Endothelial cell of umbilical vein (primary cell): ENCODE data around the gene CCL7. TPM values are rescaled to one million over a fixed set of nuclear protein-coding genes. Genes with fewer than 3 reads are reported as not detected.

ENCODE experiments used
- BruUV-seq: library from RNA; stranded (reverse); fragments of 400-500 nt; replicated peaks from 2 replicates; lab custom pipeline; 2021; lab: Mats Ljungman, UMichigan
- CTCF ChIA-PET: fragments of 300-600, 350-600 bp; sonication (Branson Sonifier 250); formaldehyde crosslinking; loops from one replicate; lab custom pipeline; 2021; ENCODE audit warnings: antibody characterized with exemption, inconsistent platforms; lab: Charles Lee
- POLR2A ChIA-PET: fragments of 300-600, 350-600 bp; sonication (Branson Sonifier 250); formaldehyde crosslinking; loops from one replicate; lab custom pipeline; 2021; ENCODE audit warnings: antibody characterized with exemption, inconsistent platforms; lab: Charles Lee
- DNase-seq: peaks from one replicate; pipeline ENCODE4 v3.0.0-alpha.2; 2011; ENCODE audit warnings: low read depth, low spot score
- FAIRE-seq: peaks from 2 replicates; lab custom pipeline; 2011; peaks lifted over from hg19 to GRCh38; lab: Jason Lieb, UNC
- H2AFZ ChIP-seq: 2 replicates; pipeline ENCODE4 v1.6.0; 2012; ENCODE audit warnings: low read depth, low read length, control low read depth, inconsistent platforms
- H3K27ac ChIP-seq: 2 replicates; pipeline ENCODE4 v1.5.1; 2011; ENCODE audit warnings: low read depth, mild to moderate bottlenecking, control low read depth, low read length, moderate library complexity; ENCODE audit not compliant: insufficient read depth
- H3K27me3 ChIP-seq, 2 experiments: 2 replicates each; pipeline versions ENCODE4 v1.6.0 to v1.6.1; 2011; ENCODE audit warnings: low read length in 2 of 2, mixed read lengths in 1 of 2; ENCODE audit not compliant: control insufficient read depth in 2 of 2, insufficient read depth in 2 of 2
- H3K36me3 ChIP-seq, 2 experiments: 2 replicates in 1 of 2; 3 replicates in 1 of 2; pipeline ENCODE4 v1.5.1; 2011; ENCODE audit warnings: low read length in 2 of 2, mild to moderate bottlenecking in 1 of 2, moderate library complexity in 1 of 2; ENCODE audit not compliant: control insufficient read depth in 2 of 2, insufficient read depth in 2 of 2; ENCODE audit errors: extremely low read depth in 1 of 2
- H3K4me1 ChIP-seq: 3 replicates; pipeline ENCODE4 v1.5.1; 2011; ENCODE audit warnings: mild to moderate bottlenecking, low read length; ENCODE audit not compliant: control insufficient read depth, insufficient read depth; ENCODE audit errors: extremely low read depth
- H3K4me2 ChIP-seq: 2 replicates; pipeline ENCODE4 v1.6.1; 2011; ENCODE audit warnings: low read length, control low read depth, mixed read lengths; ENCODE audit not compliant: insufficient read depth
- H3K4me3 ChIP-seq, 3 experiments: fragments of 200-600 bp in 1 of 3; sonication (generic), shearing (Covaris generic) in 1 of 3; replicated peaks in 1 of 3; 2 replicates each; pipeline ENCODE4 v1.5.1; 2011 to 2016; ENCODE audit warnings: control low read depth in 3 of 3, low read length in 3 of 3, mild to moderate bottlenecking in 2 of 3, inconsistent platforms in 1 of 3, low read depth in 1 of 3, moderate library complexity in 1 of 3; ENCODE audit not compliant: insufficient read depth in 1 of 3
- H3K79me2 ChIP-seq: 2 replicates; pipeline ENCODE4 v1.6.0; 2012; ENCODE audit warnings: low read length, inconsistent platforms; ENCODE audit not compliant: control insufficient read depth, insufficient read depth
- H3K9ac ChIP-seq: replicated peaks from 2 replicates; pipeline ENCODE3; 2011; ENCODE audit warnings: low read length, control low read depth; ENCODE audit not compliant: insufficient read depth; ENCODE audit errors: extremely low read depth
- H3K9me1 ChIP-seq: replicated peaks from 3 replicates; pipeline ENCODE4 v1.6.0; 2011; ENCODE audit warnings: mild to moderate bottlenecking, low read length; ENCODE audit not compliant: control insufficient read depth, insufficient read depth; ENCODE audit errors: extremely low read depth
- H3K9me3 ChIP-seq: replicated peaks from 2 replicates; pipeline ENCODE4 v1.5.1; 2012; ENCODE audit warnings: low read length, inconsistent platforms; ENCODE audit not compliant: control insufficient read depth, insufficient read depth
- H4K20me1 ChIP-seq: replicated peaks from 2 replicates; pipeline ENCODE3; 2011; ENCODE audit warnings: mild to moderate bottlenecking, low read length; ENCODE audit not compliant: control insufficient read depth, insufficient read depth; ENCODE audit errors: extremely low read depth
- CTCF ChIP-seq, 2 donors: IDR thresholded peaks; 1 replicate in 1 of 2; 2 replicates in 1 of 2; pipeline ENCODE4 v1.5.1; 2011; ENCODE audit warnings: low read length in 2 of 2, mild to moderate bottlenecking in 2 of 2, moderate library complexity in 2 of 2, control low read depth in 1 of 2, inconsistent platforms in 1 of 2, low read depth in 1 of 2; ENCODE audit not compliant: insufficient read depth in 1 of 2; ENCODE audit errors: extremely low read depth in 1 of 2
- EZH2 ChIP-seq: IDR thresholded peaks from 2 replicates; pipeline ENCODE4 v1.6.1; 2012; ENCODE audit warnings: borderline replicate concordance, low read depth, mild to moderate bottlenecking, moderate library complexity, low read length, inconsistent platforms; ENCODE audit not compliant: severe bottlenecking
- FOS ChIP-seq: IDR thresholded peaks from 2 replicates; pipeline ENCODE4 v1.6.1; 2011; ENCODE audit warnings: mild to moderate bottlenecking, low read length, moderate library complexity, borderline replicate concordance; ENCODE audit not compliant: insufficient read depth
- GATA2 ChIP-seq: IDR thresholded peaks from 2 replicates; pipeline ENCODE4 v1.7.0; 2011; ENCODE audit warnings: low read depth, mild to moderate bottlenecking, moderate library complexity, mixed read lengths, low read length; ENCODE audit not compliant: insufficient read length, insufficient read depth
- JUN ChIP-seq: IDR thresholded peaks from 2 replicates; pipeline ENCODE4 v1.6.1; 2011; ENCODE audit warnings: borderline replicate concordance, low read depth; ENCODE audit not compliant: insufficient read length, insufficient read depth
- MAX ChIP-seq: IDR thresholded peaks from 2 replicates; pipeline ENCODE4 v1.6.1; 2011; ENCODE audit not compliant: insufficient read depth, insufficient read length
- MYC ChIP-seq: IDR thresholded peaks from one replicate; pipeline ENCODE4 v1.6.1; 2011; ENCODE audit warnings: mild to moderate bottlenecking, low read depth, low read length
- POLR2AphosphoS5 ChIP-seq: IDR thresholded peaks from 2 replicates; pipeline ENCODE4 v1.6.1; 2012; ENCODE audit warnings: low read depth, mild to moderate bottlenecking, control low read depth, low read length, moderate library complexity; ENCODE audit not compliant: insufficient read depth
- dilution Hi-C: fragments of 300-500 bp; cut with MboI; formaldehyde crosslinking; loops from one replicate; pipeline ENCODE4 v1.15.0; 2019; ENCODE audit warnings: low sequenced_read_pairs; ENCODE audit not compliant: extremely low pct_ligation_motif_present
- intact Hi-C: fragments of 100-400 bp; cut with micrococcal nuclease; formaldehyde crosslinking; loops from one replicate; pipeline ENCODE4 v1.10.0; 2022
- polyA plus RNA-seq, 4 experiments: library from polyadenylated mRNA; depleted of rRNA in 3 of 4; stranded (reverse) in 3 of 4; unstranded in 1 of 4; fragments of >200 nt; gene quantifications; 2 replicates each; pipeline versions ENCODE4 v1.2.1 to v1.2.3, GENCODE V29; 2011 to 2012; ENCODE audit warnings: missing spikeins in 1 of 4
- total RNA-seq: library from RNA; stranded (reverse); gene quantifications from 2 replicates; pipeline ENCODE4 v1.2.3, GENCODE V29; 2021

The CCL7 gene
- total and polyA plus RNA-seq, 2 donors (not counting 3 experiments of a cell fraction or from before 2014, with no cell fraction given) = 0.25 TPM; not detected in 1

GRCh38 chr17:34276826-34277225 is 6.8 kb downstream of the CCL7 start:
- ChIA-PET CTCF (interaction anchor here (1.3 to 4.7 kb wide), 4 partner anchors 9 to 84 kb away, joined by 3 to 28 read pairs (median 7); partner anchors contain the start of gene CCL11), POLR2A (interaction anchor here (1.0 kb wide), 1 partner anchor 27 kb away, joined by 3 read pairs; no protein-coding TSS in a partner anchor)
- Histone ChIP-seq H3K4me3 (no peak overlapping the region), H3K9ac (no peak overlapping the region), H3K36me3 (no peaks in the 10 kb centered on the region), H3K4me2 (no peak overlapping the region), H2AFZ (no peak overlapping the region), H3K27me3 (peaks cover 2 to 6% of the 10 kb centered on the region in 2 experiments), H3K9me1 (no peaks in the 10 kb centered on the region), H3K4me1 (peaks cover 8% of the 10 kb centered on the region), H3K9me3 (no peaks in the 10 kb centered on the region), H3K27ac (no peak overlapping the region), H3K79me2 (no peaks in the 10 kb centered on the region), H4K20me1 (no peaks in the 10 kb centered on the region)
- dilution Hi-C loops (no loop called here), intact Hi-C loops (no loop called here)
- no TSS peak for BruUV-seq
- DNase-seq (no peak), FAIRE-seq (no peak)
- TF ChIP-seq CTCF (IDR thresholded peaks at IDR 0.05; ENCODE audit: extremely low read depth in 1 of 2, insufficient read depth in 1 of 2, low read depth in 1 of 2, low read length in 2 of 2) (no peak), FOS (no peak), JUN (no peak), GATA2 (no peak)

- Histone ChIP-seq H2AFZ (no peak overlapping the region), H3K27me3 (peaks cover 10 to 15% of the 10 kb centered on the region in 2 experiments), H3K4me3 (no peak overlapping the region), H3K36me3 (no peaks in the 10 kb centered on the region), H4K20me1 (no peaks in the 10 kb centered on the region), H3K9me3 (no peaks in the 10 kb centered on the region), H3K79me2 (no peaks in the 10 kb centered on the region), H3K4me2 (no peak overlapping the region), H3K9ac (no peak overlapping the region), H3K27ac (no peak overlapping the region), H3K9me1 (no peaks in the 10 kb centered on the region), H3K4me1 (peaks cover 5% of the 10 kb centered on the region)
- intact Hi-C loops = no loop called here
- TF ChIP-seq EZH2 (no peak), MYC (no peak), POLR2AphosphoS5 (no peak), MAX (no peak)
- FAIRE-seq = no peak
- BruUV-seq = no TSS peak
- dilution Hi-C loops = no loop called here
- CTCF ChIA-PET = no interaction called here
- no peak for DNase-seq
- POLR2A ChIA-PET = no interaction called here
Measured at GRCh38 chr17:34283571-34283970, 13.6 kb downstream of the CCL7 start.
